ENCODE measurements around the gene LRIG3. TPM values are rescaled to one million over a fixed set of nuclear protein-coding genes. Genes with fewer than 3 reads are reported as not detected.

LRIG3 gene
- total and polyA plus RNA-seq, 9 of the 15 experiments (the other 6 are each of a cell fraction or from before 2014, with no cell fraction given), result 0.18 TPM; not detected in 8

GRCh38 chr12:58939399-58940100 is 19.2 kb upstream of the LRIG3 start:
- ChIA-PET POLR2A (no interaction called here), CTCF (ENCODE audit: low intra/inter-chr PET ratio) (no interaction called here)
- DNase-seq (ENCODE audit: extremely low read depth in 1 of 4, low spot score in 3 of 4), result no peak
- in situ Hi-C loops (cut with MboI) (no loop called here), intact Hi-C loops (cut with micrococcal nuclease) (no loop called here)
- Histone ChIP-seq H3K27ac (ENCODE audit: extremely low read depth, low read depth, low read length) (no peak overlapping the region), H4K20me1 (replicated peaks; ENCODE audit: control insufficient read depth, insufficient read depth, low read length) (no peaks in the 10 kb centered on the region), H3K9me3 (replicated peaks; ENCODE audit: control insufficient read depth, insufficient read depth, low read depth, low read length) (no peaks in the 10 kb centered on the region), H3K27me3 (ENCODE audit: control insufficient read depth in 2 of 2, insufficient read depth in 2 of 2, low read length in 2 of 2) (no peaks in the 10 kb centered on the region), H3K4me3 (no peak overlapping the region), H3K9me1 (ENCODE audit: control insufficient read depth, insufficient read depth, low read length) (no peaks in the 10 kb centered on the region), H3K36me3 (ENCODE audit: control insufficient read depth, insufficient read depth, low read length) (no peaks in the 10 kb centered on the region), H3K9ac (ENCODE audit: insufficient read depth in 1 of 2, low read depth in 2 of 2, low read length in 2 of 2) (no peak overlapping the region), H3K79me2 (ENCODE audit: control insufficient read depth, insufficient read depth, low read length) (no peaks in the 10 kb centered on the region), H3K4me1 (replicated peaks in 1 of 2; ENCODE audit: control insufficient read depth in 2 of 2, insufficient read depth in 2 of 2, low read length in 2 of 2) (no peaks in the 10 kb centered on the region), H2AFZ (ENCODE audit: low read depth, low read length) (no peak overlapping the region), H3K4me2 (ENCODE audit: insufficient read depth, low read length) (no peak overlapping the region)
- BruUV-seq (replicated peaks), result no TSS peak
- ATAC-seq, result no peak
- TF ChIP-seq POLR3A (IDR thresholded peaks at IDR 0.05; ENCODE audit: borderline replicate concordance, extremely low read depth, insufficient read depth, insufficient read length) (no peak), HDGF (IDR thresholded peaks at IDR 0.05) (no peak), GTF2F1 (IDR thresholded peaks at IDR 0.05; ENCODE audit: low read depth, low read length) (no peak), ETV1 (tag; conservative IDR thresholded peaks at IDR 0.05; ENCODE audit: low read depth) (no peak), HSF4 (CRISPR knock-in tag; IDR thresholded peaks at IDR 0.05; ENCODE audit: borderline replicate concordance) (no peak), NR2F6 (CRISPR knock-in tag; IDR thresholded peaks at IDR 0.05) (no peak), POLR2A (conservative IDR thresholded peaks at IDR 0.05) (no peak), ATF1 (CRISPR knock-in tag; IDR thresholded peaks at IDR 0.05) (no peak), ATF1 (tag; IDR thresholded peaks at IDR 0.05) (no peak), CXXC5 (CRISPR knock-in tag; IDR thresholded peaks at IDR 0.05) (no peak), MNT (conservative IDR thresholded peaks at IDR 0.05) (no peak), PRMT5 (CRISPR knock-in tag; IDR thresholded peaks at IDR 0.05) (no peak), PHF21A (IDR thresholded peaks at IDR 0.05; ENCODE audit: borderline replicate concordance, low read depth) (no peak), PML (IDR thresholded peaks at IDR 0.05; ENCODE audit: low read length) (no peak), TARDBP (IDR thresholded peaks at IDR 0.05) (no peak), ZC3H8 (IDR thresholded peaks at IDR 0.05) (no peak), GABPA (tag; conservative IDR thresholded peaks at IDR 0.05; ENCODE audit: low read depth) (no peak), ZNF12 (CRISPR knock-in tag; IDR thresholded peaks at IDR 0.05) (no peak)
- TF ChIP-seq, protein P1, sequence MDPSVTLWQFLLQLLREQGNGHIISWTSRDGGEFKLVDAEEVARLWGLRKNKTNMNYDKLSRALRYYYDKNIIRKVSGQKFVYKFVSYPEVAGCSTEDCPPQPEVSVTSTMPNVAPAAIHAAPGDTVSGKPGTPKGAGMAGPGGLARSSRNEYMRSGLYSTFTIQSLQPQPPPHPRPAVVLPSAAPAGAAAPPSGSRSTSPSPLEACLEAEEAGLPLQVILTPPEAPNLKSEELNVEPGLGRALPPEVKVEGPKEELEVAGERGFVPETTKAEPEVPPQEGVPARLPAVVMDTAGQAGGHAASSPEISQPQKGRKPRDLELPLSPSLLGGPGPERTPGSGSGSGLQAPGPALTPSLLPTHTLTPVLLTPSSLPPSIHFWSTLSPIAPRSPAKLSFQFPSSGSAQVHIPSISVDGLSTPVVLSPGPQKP (CRISPR knock-in tag; IDR thresholded peaks at IDR 0.05), result no peak
- FAIRE-seq, result no peak
- WGBS (ENCODE audit: insufficient coverage, low coverage, missing lambda C conversion rate), result 1% methylated on average over 6 of the region's 6 CpGs

Measured in K562 (cell line).